Glomerular endothelial cell (primary cell): ENCODE measurements around the gene FAM83F. TPM values are rescaled to one million over a fixed set of nuclear protein-coding genes. Genes with fewer than 3 reads are reported as not detected.

Source experiments
- DNase-seq: peaks from one replicate; pipeline ENCODE4 v3.0.0-alpha.2; 2011; ENCODE audit warnings: low read depth, low spot score; ENCODE audit errors: extremely low read depth
- total RNA-seq: library from RNA; depleted of rRNA; stranded (reverse); fragments of >200 nt; gene quantifications from 2 replicates; pipeline ENCODE4 v1.2.3, GENCODE V29; 2015

The FAM83F gene
- total RNA-seq, 1 donor from 2014 or later: 0.18 TPM

DNA sequence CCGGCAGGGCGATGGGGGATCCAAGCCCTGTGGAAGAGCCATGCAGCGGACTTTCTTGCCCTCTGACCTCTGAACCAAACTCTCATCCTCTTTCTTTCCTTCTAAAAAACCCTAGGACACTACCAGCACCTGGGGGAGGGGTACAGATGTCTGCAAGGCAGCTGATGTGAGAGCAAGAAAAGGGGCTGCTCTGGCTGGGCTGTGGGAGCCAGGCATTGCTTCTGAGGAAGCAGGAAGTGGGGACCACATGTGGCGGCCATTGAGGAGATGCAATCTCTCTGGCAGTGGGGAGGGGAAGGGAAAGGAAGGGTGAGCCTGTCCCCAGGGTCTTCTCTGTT lies 36.0 kb downstream of the FAM83F start:
- no peak for DNase-seq

DNA sequence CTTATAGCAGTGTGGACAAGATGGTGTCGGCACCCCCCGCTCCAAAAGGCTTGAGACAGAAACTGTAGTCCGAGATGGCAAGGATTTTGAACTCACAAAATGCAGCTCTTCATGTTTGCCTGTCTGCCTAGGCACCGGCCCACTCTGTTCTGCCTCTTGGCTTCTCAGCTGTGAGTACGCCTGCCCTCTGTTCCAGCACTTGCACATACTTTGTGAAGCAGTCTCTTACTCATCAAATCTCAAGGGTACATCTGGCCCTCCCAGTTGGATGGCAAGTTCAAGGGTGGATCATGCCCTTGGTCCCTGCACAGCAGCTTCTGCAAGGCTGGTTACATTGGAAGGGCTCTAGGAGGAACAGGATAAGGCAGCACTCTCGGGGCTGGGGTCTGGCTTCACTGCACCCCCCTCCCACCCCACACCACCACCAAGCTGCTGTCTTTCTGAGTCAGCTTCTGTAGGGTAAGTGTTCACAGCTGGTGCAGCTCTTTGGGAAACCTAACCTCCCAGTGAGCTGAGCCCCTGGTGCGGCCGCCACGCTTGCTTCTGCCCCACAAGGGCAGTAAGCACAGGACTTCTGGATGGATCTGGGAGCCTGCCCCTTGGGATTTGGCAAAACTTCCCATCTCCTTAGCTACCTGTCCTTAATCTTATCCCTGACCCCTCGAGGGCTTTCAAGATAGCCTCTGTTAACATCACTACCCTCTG lies 37.2 kb downstream of the FAM83F start:
- DNase-seq: no peak

DNA sequence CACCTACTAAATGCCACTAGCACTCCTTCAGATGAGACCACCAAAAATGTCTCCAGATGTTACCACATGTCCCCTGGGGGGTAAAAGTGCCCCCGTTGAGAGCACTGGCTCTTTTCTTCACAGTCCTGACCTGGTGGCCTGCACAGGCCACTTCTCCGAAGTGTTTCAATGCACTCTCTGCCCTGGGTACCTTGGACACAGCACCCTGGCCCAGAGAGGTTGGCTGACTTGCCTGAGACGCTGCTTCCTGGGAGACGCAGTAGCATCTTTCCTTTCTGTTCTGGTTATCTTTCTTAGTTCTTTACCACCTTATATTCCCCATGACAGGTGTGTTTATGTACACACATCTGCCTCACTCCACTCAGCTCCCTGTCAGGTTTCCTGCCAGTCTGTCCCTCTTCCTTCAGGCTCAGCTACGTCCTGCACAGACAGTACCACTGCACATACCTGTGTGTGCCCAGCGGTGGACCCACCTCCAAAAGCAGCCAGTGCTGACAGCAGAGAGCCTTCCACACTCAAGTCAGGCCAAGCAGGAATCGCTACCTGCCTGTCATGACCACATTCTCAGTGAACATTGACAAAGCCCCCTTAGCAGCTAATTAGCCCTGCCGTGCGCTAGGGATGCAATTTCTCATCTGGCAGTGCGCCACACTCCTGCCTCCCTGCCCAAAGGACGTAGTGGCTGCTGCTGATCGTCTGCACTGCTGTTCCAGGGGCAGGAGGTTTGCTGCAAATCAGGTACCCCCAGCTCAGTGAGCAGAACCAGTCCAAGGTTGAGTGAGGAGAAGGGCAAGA lies 39.0 kb downstream of the FAM83F start:
- DNase-seq: no peak

DNA sequence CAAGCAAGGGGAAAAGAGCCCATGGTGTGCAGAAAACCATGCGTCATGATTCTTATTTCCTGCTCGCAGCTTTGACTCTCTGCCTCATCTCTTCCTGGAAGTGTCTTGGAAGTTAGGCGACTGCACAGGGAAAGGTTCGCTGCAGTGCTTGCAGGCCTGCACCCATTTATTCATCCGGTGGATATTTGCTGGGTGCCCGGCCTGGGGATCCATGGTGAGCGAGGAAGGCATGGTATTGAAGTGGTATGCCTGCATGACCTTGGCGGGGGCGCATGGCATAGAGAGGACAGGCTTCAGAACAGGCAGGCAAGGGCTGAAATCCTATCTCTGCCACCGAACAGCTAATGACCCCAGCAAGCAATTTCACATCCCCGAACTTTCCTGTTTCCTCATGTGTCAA lies 40.6 kb downstream of the FAM83F start:
- no peak for DNase-seq

DNA sequence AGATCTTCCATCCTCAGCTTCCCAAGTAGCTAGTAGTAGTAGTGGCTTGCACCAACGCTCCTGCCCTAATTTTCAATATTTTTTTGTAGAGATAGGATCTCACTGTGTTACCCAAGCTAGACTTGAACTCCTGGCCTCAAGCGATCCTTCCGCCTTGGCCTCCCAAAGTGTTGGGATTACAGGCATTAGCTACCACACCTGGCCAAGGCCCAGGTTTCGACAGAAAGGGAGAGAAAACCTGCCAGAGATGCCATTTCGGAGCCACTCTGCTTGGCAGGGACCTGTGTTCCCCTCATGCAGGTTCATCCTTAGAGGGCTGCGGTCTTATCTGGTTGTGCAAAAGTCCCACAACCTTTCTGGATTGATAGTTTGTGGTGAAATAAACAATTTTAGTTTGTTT lies 41.4 kb downstream of the FAM83F start:
- DNase-seq: no peak

DNA sequence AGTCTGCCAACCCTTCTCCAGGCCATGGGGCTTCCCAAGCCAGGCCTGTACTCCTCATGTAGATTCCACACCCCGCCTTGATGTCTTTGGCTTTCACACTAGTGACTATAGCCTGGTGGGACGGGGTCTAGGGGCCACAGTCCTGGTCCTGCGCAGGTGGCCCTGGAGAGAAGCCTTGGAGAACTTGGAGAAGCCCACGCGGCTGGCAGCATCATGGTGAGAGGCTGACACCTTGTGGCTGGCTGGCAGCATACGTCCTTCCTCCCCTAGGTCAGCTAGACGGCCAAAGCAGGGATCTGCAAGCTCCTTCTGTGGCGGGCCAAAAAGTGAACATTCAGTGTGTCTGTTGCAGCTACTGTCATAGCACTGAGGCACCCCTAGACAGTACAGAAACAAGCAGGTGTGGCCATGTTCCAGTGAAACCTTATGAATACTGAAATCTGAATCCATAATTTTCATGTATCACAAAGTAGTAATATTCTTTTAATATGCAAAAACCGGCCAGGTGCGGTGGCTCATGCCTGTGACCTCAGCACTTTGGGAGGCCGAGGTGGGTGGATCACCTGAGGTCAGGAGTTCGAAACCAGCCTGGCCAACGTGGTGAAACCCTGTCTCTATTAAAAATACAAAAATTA lies 42.0 kb downstream of the FAM83F start:
- no peak for DNase-seq

DNA sequence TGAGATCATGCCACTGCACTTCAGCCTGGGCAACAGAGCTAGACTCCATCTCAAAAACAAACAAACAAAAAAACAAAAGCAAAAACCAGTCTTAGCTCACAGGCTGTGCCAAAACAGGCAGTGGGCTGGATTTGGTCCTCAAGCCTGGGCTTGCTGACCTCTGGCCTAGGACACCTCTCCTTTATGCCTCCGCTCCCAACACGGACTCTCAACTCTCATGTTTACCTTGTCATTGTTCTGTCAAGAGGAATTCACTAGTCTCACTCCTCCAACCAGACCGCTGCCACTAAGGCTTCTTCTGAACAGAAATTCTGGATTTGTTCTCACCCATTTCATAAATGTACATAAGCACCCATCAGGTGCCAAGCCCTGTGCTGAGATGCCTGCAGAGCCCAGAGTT lies 42.6 kb downstream of the FAM83F start:
- DNase-seq: no peak

DNA sequence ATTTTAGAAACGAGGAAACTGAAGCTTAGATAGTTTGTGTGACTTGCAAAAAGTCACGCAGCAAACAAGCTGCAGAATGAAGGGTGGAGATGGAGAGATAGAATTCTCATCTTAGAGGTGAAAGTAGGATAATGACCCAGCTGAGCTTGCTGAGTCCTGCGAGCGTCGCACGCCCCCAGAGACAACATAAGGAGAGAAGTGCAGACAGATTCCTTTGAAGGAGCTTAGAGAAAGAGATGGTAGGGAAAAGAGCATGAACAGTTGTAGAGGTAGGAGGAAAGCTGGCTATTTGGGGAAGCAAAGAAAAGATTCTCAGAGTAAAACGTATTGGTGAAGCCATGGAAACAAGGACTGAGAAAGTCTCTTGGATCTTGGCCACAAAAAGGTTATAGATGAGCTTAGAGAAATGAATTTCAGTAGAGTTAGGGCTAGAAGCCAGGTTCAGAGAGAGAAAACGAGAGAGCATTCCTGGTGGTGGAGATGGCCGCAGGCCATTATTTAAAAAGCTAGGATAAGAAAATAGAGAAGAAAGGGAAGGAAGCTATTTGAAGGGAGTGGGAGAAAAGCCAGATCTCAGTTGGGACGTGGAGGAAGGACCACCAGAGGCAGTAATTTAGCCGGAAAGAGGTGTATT lies 44.8 kb downstream of the FAM83F start:
- DNase-seq: no peak

DNA sequence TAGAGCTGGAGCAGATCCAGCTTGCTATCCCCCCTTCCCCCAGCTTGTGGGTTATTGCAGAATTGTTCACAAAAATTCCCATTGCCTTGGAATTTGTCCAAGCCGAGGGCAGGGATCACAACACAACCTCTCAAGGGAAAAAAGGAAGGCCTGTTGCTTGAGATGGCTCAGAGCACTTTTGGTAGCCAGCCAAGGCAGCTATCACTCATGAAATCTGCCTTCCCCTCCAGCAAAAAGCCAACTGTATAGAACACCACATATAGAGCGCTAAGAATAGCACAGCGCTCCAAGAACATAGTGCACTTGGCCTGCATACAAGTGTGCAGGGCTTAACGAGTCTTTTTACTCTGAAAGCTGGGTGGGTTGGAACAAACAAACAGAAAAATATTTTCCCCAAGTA lies 46.2 kb downstream of the FAM83F start:
- peak; percentile 82 for DNase-seq

DNA sequence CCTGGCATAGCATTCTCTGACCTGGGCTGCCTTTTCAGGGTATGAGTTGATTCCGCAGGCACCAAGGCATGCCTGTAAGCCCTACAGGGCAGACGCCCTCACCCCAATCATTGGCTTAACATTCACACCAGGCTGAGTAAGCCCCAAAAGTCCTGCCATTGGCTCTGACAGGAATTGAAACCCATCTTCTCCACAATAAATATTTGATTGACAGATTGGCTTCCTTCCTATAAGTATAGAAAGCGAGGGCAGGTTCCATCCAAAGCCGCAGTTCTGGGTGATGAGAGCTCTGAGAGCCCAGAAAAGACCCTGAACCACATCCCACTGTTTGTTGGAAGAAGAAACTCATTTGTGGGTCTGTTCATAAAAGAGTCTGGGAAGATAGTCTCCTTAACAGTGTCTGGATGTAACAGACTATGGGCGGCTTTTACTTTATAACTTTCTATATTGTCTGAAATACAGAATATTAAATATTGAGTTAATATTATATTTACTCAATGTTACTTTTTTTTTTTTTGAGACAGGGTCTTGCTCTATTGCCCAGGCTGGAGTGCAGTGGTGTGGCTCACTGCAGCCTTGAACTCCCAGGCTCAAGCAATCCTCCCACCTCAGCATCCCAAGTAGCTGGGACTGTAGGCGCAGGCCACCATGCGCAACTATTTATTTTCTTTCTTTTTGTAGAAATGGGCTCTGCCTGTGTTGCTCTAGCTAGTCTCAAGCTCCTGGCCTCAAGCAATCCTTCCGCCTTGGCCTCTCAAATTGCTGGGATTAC lies 46.8 kb downstream of the FAM83F start:
- DNase-seq: no peak

DNA sequence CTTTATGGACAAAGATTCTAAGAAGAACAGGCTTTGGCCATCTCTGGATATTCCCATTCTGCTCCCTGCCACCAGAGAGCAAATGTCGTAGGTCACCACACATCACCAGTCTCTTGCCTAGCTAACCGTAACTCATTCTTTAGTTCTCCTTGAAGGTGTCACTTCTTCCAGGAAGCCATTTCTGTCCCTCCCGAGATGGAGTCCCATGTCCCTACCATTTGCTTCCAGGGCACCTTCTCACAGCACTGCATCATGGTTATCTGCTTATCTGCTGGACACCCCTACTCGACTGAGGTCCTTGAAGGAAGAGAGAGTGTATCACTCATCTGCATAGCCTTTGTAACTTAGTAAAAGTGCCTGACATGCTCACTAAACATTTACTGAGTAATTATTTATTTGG lies 47.6 kb downstream of the FAM83F start:
- no peak for DNase-seq

DNA sequence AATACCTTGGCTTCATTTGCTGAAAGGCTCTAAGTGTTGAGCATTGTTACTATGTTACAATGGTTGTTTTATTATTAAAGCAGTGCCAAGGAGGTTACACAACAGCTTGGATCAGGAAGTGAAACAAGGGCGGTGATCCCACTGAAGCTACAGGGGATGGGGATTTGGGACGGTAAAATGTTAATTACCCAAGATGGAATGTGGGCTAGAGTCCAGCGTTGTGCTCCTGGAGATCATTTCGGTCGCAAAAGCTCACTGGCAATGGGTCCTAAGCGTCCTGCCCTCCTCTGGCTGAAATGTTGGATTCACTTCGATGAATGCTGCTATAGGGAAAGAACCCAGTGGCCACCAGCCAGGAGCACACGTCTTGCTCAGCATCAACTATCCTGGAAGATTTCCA lies 48.3 kb downstream of the FAM83F start:
- DNase-seq: no peak

DNA sequence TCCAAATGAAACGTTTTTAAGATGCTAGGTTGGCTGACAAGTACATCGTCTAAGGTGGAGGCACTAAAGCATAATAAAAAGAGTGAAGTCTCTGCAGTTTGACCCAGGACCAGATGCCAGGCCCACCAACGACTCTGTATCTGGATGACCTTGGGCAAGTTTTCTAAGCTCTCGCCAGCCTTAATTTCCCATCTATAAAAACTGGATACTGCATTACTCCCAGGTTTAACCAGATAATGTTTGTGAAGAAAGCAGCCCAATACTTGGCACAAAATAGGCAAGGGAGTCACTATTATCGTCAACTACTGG lies 49.0 kb downstream of the FAM83F start:
- no peak for DNase-seq

DNA sequence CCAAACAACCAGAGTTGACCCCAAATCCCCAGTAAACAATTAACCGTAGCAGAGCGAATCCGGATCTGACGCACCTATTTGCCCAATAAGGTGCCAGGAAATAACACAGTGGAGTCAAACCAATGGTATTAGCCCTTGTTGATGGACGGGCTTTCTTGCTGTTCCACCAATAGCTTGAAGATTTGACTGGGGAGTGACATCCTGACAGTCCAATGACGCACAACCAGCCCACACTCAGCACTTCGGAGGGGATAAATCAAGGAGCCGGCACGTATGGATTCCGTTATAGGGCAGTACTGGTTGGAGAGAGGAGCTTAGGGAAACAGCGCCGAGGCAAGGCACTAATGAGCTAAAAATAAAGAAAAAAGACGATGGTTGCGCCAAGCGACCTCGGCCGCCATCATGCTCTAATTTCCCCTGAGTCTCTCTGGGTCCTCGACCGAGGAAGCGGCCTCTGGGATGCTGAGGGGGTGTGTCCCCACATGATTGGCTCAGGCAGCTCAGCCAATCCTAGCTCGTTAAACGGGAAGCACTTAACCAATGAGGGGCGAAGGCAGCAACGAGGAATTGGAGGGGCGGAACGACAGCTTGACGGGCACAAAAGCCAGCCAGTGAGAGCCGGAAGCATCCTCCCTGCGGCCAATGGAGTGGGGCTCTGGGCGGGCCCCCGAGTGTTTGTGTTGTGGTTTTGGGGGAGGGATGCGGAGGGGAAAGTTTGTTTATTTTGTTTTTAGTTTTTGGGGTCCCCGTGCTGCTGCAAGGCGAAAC lies 49.5 kb downstream of the FAM83F start:
- DNase-seq: peak; percentile 99

DNA sequence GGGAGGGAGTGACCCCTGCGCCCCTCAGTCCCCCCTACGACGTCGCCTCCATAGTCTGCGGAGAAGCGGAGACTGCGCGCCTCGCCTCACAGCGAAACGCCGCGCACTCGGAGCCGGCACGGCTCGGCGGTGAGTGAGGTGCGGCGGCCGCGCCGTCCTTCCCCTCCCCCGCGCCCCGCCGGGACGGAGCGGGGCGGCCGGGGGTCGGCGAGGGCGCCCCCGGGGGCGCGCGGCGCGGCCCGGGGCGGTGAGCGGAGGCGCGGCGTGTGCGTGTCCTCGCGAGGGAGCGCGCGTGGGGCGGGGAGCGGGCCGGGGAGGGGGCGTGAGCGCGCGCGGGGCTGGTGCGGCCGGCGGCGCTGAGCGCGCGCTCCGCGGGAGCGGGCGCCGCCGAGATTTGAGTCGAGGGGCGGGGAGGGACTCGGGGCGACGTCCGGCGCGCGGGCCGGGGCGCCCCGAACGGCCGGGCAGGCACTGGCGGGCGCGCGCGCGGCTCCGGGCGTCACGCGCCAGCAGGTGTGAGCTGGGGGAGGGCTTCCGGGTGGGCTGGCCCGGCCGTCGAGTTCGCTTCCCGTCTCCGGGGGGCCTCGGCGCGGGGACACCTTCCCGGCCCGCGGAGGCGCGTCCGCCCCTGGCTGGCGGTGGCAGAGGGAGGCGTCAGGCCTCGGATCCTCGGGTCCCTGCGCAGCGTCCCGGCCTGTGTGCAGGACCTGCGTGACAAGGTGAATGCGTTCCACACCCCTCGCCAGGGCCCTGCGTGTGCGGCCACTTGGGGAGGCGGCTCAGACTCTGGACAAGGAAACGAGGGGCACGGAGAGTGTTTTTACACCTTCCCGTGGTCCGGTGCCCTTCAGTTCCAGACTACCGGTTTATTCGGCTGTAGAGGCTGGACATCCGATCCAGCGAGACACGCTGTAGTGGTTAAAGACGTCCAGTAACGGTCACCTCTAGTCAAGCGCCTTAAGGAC lies 50.4 kb downstream of the FAM83F start:
- no peak for DNase-seq

DNA sequence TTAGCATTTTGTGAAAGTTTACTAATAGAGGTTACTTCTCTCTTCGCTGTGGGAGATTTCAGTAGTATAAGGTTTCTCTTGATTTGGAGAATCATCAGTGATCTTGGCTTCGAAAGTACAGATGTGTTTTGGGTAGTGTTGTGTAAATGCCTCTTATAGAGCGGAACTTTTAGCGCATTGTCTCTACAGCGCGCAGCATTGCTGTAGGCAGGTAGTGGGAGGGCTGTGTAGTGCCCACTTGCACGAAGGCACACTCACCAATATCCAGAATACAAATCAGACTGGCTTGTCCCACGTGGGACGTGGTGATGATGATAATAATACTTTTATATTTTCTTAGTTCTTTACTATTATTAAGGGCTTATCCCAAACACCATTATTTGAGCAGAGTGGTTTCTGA lies 51.4 kb downstream of the FAM83F start:
- DNase-seq: no peak

DNA sequence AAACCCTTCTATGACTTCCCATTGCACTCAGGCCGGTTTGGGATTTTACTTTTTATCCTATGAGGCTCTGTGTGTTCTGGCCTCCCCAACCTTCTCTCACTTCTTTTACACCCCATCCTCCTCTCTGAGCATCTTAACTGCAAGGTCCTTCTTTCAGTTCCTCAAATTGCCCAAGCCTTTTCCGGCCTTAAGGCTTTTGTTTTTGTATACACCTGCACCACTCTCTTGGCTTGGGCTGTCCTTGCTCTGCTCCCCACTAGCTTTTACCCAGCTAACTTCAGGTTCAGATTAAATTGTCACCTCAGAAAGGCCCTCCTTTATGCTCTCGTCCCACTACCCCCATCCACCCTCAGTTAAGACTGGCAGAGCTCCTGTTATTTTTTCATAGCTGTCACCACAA lies 55.5 kb downstream of the FAM83F start:
- DNase-seq: no peak

DNA sequence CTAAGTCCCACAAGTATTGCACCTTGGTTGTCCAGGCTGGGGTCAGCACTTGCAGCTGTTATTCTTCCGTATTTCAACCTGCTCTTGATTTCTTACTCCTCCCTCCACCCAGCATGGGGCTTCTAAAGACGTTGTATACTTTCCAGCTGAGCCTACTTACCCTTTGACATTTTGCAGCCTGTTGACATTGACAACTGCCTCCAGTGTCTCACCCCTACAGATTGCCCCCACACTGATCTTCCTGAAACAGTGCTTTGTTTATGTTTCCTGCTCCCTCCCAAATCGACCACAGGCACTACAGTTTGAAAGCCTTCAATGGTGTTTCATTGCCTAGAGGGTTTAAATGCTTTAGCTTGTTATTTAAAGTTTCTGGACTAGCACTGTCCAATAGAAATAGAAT lies 56.6 kb downstream of the FAM83F start:
- DNase-seq: no peak

DNA sequence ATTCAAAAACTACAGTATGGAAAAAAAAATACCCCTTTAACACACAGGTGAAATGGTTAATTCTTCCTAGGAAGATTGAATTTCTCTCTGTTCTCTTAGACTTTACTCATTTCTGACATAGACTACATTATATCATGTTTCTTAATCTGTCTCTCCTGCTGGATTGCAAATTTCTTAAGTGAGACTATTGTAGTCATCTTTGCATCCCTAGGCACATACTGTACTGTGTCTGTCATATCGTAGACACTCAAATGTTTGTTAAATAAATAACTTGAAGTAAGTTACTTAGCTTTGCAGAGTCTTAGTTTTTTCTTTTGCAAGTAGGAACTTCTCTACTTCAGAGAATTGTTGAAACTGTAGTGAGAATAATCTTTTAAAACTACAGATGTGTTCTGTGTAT lies 58.7 kb downstream of the FAM83F start:
- DNase-seq: no peak
